Gastroesophageal sphincter (tissue), 4 donors: ENCODE data around the gene CCDC188. TPM values are rescaled to one million over a fixed set of nuclear protein-coding genes. Genes with fewer than 3 reads are reported as not detected.

ENCODE experiments used
- ATAC-seq: fragments of 150-250 bp; one replicate; pipeline ENCODE4 v1.9.1; 2016; ENCODE audit warnings: mild to moderate bottlenecking, moderate library complexity
- H3K27ac ChIP-seq, 4 donors: fragments of 200-600 bp; sonication (generic) in 3 of 4; 1 replicate in 3 of 4; 2 replicates in 1 of 4; pipeline ENCODE4 v1.5.1; 2016 to 2019
- H3K27me3 ChIP-seq: fragments of 200-600 bp; sonication (generic); one replicate; pipeline ENCODE4 v1.5.1; 2019
- H3K36me3 ChIP-seq, 2 donors: fragments of 200-600 bp; sonication (generic); one replicate each; pipeline ENCODE4 v1.5.1; 2019; ENCODE audit warnings: control low read depth in 1 of 2
- H3K4me1 ChIP-seq, 3 donors: fragments of 200-600 bp; sonication (generic); 1 replicate in 2 of 3; 2 replicates in 1 of 3; pipeline ENCODE4 v1.5.1; 2016 to 2019; ENCODE audit warnings: control low read depth in 2 of 3
- H3K4me3 ChIP-seq, 2 donors: fragments of 200-600 bp; sonication (generic); one replicate each; pipeline ENCODE4 v1.5.1; 2019; ENCODE audit warnings: mild to moderate bottlenecking in 1 of 2, moderate library complexity in 1 of 2
- H3K9me3 ChIP-seq, 3 donors: fragments of 200-600 bp; sonication (generic); one replicate each; pipeline ENCODE4 v1.5.1; 2017 to 2019; ENCODE audit warnings: control low read depth in 2 of 3
- CTCF ChIP-seq, 4 experiments: fragments of 200-600 bp in 2 of 4; fragments of 450-650 bp in 2 of 4; sonication (generic) in 1 of 4; IDR thresholded peaks; one replicate each; pipeline ENCODE4 v1.5.1; 2017 to 2019; ENCODE audit warnings: antibody characterized with exemption in 4 of 4, mild to moderate bottlenecking in 2 of 4, moderate library complexity in 2 of 4
- EP300 ChIP-seq: sonication (generic); formaldehyde crosslinking; IDR thresholded peaks from one replicate; pipeline ENCODE4 v1.6.1; 2017; ENCODE audit warnings: antibody characterized with exemption, mild to moderate bottlenecking
- POLR2A ChIP-seq, 2 donors: fragments of 450-650 bp; IDR thresholded peaks; one replicate each; pipeline ENCODE4 v1.6.1; 2017; ENCODE audit warnings: antibody characterized with exemption in 2 of 2, mild to moderate bottlenecking in 2 of 2, moderate library complexity in 1 of 2
- POLR2AphosphoS5 ChIP-seq: sonication (generic); formaldehyde crosslinking; IDR thresholded peaks from one replicate; pipeline ENCODE4 v1.6.1; 2017; ENCODE audit warnings: antibody characterized with exemption
- WGBS, 2 donors: methylation state at CpG; one replicate each; pipeline ENCODE4 v1.1.5; 2018; ENCODE audit warnings: low coverage in 1 of 2; 5-methylcytosine and 5-hydroxymethylcytosine counted together
- total RNA-seq, 4 donors: library from RNA; depleted of rRNA; stranded (reverse); fragments of >200 nt; gene quantifications; one replicate each; pipeline ENCODE4 v1.1.0, GENCODE V29; 2016

CCDC188 gene
- total RNA-seq, 4 donors from 2014 or later = not detected

DNA sequence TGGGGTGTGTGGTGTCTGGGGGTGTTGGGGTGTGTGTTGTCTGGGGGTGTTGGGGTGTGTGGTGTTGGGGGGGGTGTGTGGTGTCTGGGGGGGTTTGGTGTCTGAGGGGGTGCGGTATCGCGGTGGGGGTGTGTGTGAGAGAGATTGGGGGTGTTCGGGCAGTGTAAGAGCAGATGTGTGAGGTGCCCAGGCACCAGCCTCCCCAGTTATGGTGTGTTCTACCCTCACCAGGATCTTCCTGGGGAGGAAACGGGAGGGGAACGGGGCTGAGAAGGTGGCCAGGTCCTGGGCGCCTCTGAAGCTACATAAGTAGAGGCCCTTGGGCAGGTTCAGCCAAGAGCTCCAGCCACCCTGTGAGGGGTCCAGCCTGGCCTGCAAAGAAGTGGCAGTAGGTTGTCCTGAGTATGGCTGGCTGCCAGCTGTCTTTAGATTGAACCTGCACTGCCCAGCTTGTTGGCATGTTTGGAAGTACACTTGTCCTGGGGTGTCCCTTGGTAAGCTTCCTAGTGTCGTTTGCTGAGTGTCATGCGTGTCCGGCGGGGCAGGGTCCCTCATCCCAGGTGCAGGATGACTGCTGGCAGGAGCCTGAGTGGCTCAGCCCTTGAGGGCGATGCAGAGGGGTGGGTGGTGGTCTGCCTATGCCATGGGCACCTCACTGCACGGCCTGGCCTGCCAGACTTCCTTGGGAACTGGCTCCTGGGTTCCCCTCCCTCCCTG lies 27.3 kb downstream of the CCDC188 start:
- no peaks in the 10 kb centered on the region for H3K9me3 ChIP-seq
- no peak for ATAC-seq
- no peak overlapping the region for H3K4me3 ChIP-seq
- H3K4me1 ChIP-seq = peaks cover 0 to 39% (median 5%) of the 10 kb centered on the region in 3 donors
- TF ChIP-seq EP300 (no peak), POLR2AphosphoS5 (no peak), CTCF (IDR thresholded peaks at IDR 0.05) (no peak), POLR2A (IDR thresholded peaks at IDR 0.05) (no peak)
- no peak overlapping the region for H3K27ac ChIP-seq
- H3K27me3 ChIP-seq = no peaks in the 10 kb centered on the region
- WGBS, 2 donors = 80 to 84% methylated on average over 1 to 3 of the region's 13 CpGs
- H3K36me3 ChIP-seq = peaks cover 0 to 85% of the 10 kb centered on the region in 2 donors

- Histone ChIP-seq H3K27me3 (no peaks in the 10 kb centered on the region), H3K36me3 (peaks cover 0 to 73% of the 10 kb centered on the region in 2 donors), H3K4me1 (peaks cover 0 to 48% (median 10%) of the 10 kb centered on the region in 3 donors), H3K9me3 (no peaks in the 10 kb centered on the region), H3K27ac (no peak overlapping the region), H3K4me3 (no peak overlapping the region)
- WGBS, 2 donors = 91% methylated on average over 4 of the region's 22 CpGs; no CpG with 5 or more reads in 1 of the 2 donors
- TF ChIP-seq CTCF (IDR thresholded peaks at IDR 0.05) (no peak), POLR2A (IDR thresholded peaks at IDR 0.05) (no peak), EP300 (no peak), POLR2AphosphoS5 (no peak)
- ATAC-seq = no peak
These were observed 28.9 kb downstream of the CCDC188 start for GRCh38 chr22:20121856-20122415.

DNA sequence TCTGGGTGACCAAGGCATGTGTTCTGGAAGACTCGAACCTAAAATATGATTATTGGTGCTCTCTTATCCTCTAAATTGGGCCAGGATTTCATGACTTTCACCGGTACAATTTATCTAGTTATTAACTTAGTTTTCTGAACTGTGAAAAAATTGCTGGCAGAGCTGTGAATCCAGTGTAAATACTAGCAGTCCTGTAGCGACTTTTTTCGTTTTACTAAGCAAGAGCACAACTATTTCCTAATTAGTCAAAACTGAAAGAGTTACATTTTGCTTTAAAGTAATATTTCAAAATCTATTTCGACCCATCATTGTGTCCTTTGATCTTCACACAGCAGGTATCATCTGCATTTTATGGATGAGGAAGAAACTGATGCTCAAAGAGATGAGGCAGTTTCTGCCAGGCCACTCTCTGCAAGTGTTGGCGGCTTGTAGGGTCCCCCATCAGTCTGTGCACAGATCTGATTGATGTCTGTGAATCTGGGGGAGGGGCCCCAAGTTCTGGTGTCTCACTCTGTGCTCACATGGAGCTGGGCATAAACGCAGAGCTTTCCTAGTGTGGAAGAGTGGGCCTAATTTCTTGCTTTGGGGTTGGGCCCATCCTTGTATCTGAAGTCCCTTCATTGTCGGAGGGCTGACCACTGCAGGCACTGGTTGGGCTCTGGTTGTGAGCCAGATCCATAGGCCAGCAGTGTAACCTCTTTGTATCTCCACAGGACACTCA lies 32.4 kb downstream of the CCDC188 start:
- Histone ChIP-seq H3K4me1 (peaks cover 0 to 74% (median 22%) of the 10 kb centered on the region in 3 donors), H3K9me3 (no peaks in the 10 kb centered on the region), H3K27me3 (no peaks in the 10 kb centered on the region), H3K36me3 (peaks cover 0 to 65% of the 10 kb centered on the region in 2 donors), H3K27ac (peak overlapping the region in 3 of 4 donors; percentile 87 to 90 (median 89)), H3K4me3 (peak overlapping the region; percentile 74 to 91)
- no peak for TF ChIP-seq POLR2AphosphoS5
- no peak for TF ChIP-seq CTCF (IDR thresholded peaks at IDR 0.05)
- no peak for TF ChIP-seq POLR2A (IDR thresholded peaks at IDR 0.05)
- no peak for TF ChIP-seq EP300
- no peak for ATAC-seq
- 2 to 9% methylated on average over 7 to 8 of the region's 8 CpGs for WGBS, 2 donors

GRCh38 chr22:20117633-20118299 lies 33.1 kb downstream of the CCDC188 start:
- no peaks in the 10 kb centered on the region for H3K9me3 ChIP-seq
- ATAC-seq = no peak
- peaks cover 0 to 70% of the 10 kb centered on the region in 2 donors for H3K36me3 ChIP-seq
- H3K4me3 ChIP-seq = peak overlapping the region; percentile 74 to 91
- 0% methylated on average over 1 to 5 of the region's 66 CpGs for WGBS, 2 donors
- H3K27me3 ChIP-seq = no peaks in the 10 kb centered on the region
- peak overlapping the region in 3 of 4 donors; percentile 87 to 90 (median 89) for H3K27ac ChIP-seq
- TF ChIP-seq EP300 (no peak), POLR2A (IDR thresholded peaks at IDR 0.05) (no peak), CTCF (IDR thresholded peaks at IDR 0.05) (no peak), POLR2AphosphoS5 (no peak)
- H3K4me1 ChIP-seq = peaks cover 0 to 74% (median 22%) of the 10 kb centered on the region in 3 donors
